ENCODE measurements around the gene UBE2S. TPM values are rescaled to one million over a fixed set of nuclear protein-coding genes. Genes with fewer than 3 reads are reported as not detected.
A peak's percentile ranks its signal among the peaks of the same experiment; 100 is the strongest.

The UBE2S gene
- total and polyA plus RNA-seq, 10 of the 15 experiments (the other 5 are each of a cell fraction or from before 2014, with no cell fraction given), result 2.3 to 640 (median 127) TPM

- TF ChIP-seq, protein P1, sequence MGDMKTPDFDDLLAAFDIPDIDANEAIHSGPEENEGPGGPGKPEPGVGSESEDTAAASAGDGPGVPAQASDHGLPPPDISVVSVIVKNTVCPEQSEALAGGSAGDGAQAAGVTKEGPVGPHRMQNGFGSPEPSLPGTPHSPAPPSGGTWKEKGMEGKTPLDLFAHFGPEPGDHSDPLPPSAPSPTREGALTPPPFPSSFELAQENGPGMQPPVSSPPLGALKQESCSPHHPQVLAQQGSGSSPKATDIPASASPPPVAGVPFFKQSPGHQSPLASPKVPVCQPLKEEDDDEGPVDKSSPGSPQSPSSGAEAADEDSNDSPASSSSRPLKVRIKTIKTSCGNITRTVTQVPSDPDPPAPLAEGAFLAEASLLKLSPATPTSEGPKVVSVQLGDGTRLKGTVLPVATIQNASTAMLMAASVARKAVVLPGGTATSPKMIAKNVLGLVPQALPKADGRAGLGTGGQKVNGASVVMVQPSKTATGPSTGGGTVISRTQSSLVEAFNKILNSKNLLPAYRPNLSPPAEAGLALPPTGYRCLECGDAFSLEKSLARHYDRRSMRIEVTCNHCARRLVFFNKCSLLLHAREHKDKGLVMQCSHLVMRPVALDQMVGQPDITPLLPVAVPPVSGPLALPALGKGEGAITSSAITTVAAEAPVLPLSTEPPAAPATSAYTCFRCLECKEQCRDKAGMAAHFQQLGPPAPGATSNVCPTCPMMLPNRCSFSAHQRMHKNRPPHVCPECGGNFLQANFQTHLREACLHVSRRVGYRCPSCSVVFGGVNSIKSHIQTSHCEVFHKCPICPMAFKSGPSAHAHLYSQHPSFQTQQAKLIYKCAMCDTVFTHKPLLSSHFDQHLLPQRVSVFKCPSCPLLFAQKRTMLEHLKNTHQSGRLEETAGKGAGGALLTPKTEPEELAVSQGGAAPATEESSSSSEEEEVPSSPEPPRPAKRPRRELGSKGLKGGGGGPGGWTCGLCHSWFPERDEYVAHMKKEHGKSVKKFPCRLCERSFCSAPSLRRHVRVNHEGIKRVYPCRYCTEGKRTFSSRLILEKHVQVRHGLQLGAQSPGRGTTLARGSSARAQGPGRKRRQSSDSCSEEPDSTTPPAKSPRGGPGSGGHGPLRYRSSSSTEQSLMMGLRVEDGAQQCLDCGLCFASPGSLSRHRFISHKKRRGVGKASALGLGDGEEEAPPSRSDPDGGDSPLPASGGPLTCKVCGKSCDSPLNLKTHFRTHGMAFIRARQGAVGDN (IDR thresholded peaks at IDR 0.05), result no peak; the same call in 1 of the 2 replicates
- TF ChIP-seq GABPA (IDR thresholded peaks at IDR 0.05; ENCODE audit: low read depth) (no peak), SRF (IDR thresholded peaks at IDR 0.05; ENCODE audit: low read depth in 2 of 2, low read length in 2 of 2) (no peak), IKZF1 (conservative IDR thresholded peaks at IDR 0.05) (peak; percentile 32), BMI1 (IDR thresholded peaks at IDR 0.05; ENCODE audit: borderline replicate concordance) (no peak), EZH2 (IDR thresholded peaks at IDR 0.05; ENCODE audit: borderline replicate concordance, control insufficient read depth, low read depth, low read length) (no peak), TBL1XR1 (IDR thresholded peaks at IDR 0.05; ENCODE audit: low read depth, low read length) (no peak), ZNF592 (IDR thresholded peaks at IDR 0.05) (no peak), CHD1 (IDR thresholded peaks at IDR 0.05; ENCODE audit: low read depth, low read length) (no peak), SUPT20H (IDR thresholded peaks at IDR 0.05; ENCODE audit: borderline replicate concordance, control insufficient read depth, low read depth, low read length) (no peak), HDGF (IDR thresholded peaks at IDR 0.05) (no peak), GATAD2B (conservative IDR thresholded peaks at IDR 0.05; ENCODE audit: low read depth) (peak; percentile 65), SIX5 (IDR thresholded peaks at IDR 0.05; ENCODE audit: low read depth, low read length, severe bottlenecking) (no peak), LARP7 (IDR thresholded peaks at IDR 0.05) (peak; percentile 92), POLR2AphosphoS2 (IDR thresholded peaks at IDR 0.05; ENCODE audit: low read depth, low read length) (no peak), MXI1 (IDR thresholded peaks at IDR 0.05; ENCODE audit: low read depth, low read length) (no peak; the same call in 1 of the 2 replicates), SUZ12 (IDR thresholded peaks at IDR 0.05; ENCODE audit: unreplicated experiment) (no peak), CHD4 (IDR thresholded peaks at IDR 0.05) (no peak), BHLHE40 (IDR thresholded peaks at IDR 0.05; ENCODE audit: borderline replicate concordance in 1 of 2, low read depth in 2 of 2, low read length in 1 of 2) (peak in 1 of 2 experiments; percentile 49; a peak in 2 of 4 replicates)
- TF ChIP-seq, protein P2, sequence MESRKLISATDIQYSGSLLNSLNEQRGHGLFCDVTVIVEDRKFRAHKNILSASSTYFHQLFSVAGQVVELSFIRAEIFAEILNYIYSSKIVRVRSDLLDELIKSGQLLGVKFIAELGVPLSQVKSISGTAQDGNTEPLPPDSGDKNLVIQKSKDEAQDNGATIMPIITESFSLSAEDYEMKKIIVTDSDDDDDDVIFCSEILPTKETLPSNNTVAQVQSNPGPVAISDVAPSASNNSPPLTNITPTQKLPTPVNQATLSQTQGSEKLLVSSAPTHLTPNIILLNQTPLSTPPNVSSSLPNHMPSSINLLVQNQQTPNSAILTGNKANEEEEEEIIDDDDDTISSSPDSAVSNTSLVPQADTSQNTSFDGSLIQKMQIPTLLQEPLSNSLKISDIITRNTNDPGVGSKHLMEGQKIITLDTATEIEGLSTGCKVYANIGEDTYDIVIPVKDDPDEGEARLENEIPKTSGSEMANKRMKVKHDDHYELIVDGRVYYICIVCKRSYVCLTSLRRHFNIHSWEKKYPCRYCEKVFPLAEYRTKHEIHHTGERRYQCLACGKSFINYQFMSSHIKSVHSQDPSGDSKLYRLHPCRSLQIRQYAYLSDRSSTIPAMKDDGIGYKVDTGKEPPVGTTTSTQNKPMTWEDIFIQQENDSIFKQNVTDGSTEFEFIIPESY (IDR thresholded peaks at IDR 0.05), result no peak
These were observed 23.3 kb downstream of the UBE2S start, which contains the start of gene TMEM238 (continued) for GRCh38 chr19:55384131-55384919.
